Endothelial cell of umbilical vein (primary cell): ENCODE results near the gene GHITM.

ENCODE experiments used
- CTCF ChIP-seq, 2 donors: IDR thresholded peaks; 1 replicate in 1 of 2; 2 replicates in 1 of 2; pipeline ENCODE4 v1.5.1; 2011; ENCODE audit warnings: low read length in 2 of 2, mild to moderate bottlenecking in 2 of 2, moderate library complexity in 2 of 2, control low read depth in 1 of 2, inconsistent platforms in 1 of 2, low read depth in 1 of 2; ENCODE audit not compliant: insufficient read depth in 1 of 2; ENCODE audit errors: extremely low read depth in 1 of 2
- EZH2 ChIP-seq: IDR thresholded peaks from 2 replicates; pipeline ENCODE4 v1.6.1; 2012; ENCODE audit warnings: borderline replicate concordance, low read depth, mild to moderate bottlenecking, moderate library complexity, low read length, inconsistent platforms; ENCODE audit not compliant: severe bottlenecking
- MAX ChIP-seq: IDR thresholded peaks from 2 replicates; pipeline ENCODE4 v1.6.1; 2011; ENCODE audit not compliant: insufficient read depth, insufficient read length

GRCh38 chr10:84176836-84177474 is 37.6 kb downstream of the GHITM start:
- no peak for TF ChIP-seq EZH2
- no peak for TF ChIP-seq CTCF (IDR thresholded peaks at IDR 0.05; ENCODE audit: extremely low read depth in 1 of 2, insufficient read depth in 1 of 2, low read depth in 1 of 2, low read length in 2 of 2)
- TF ChIP-seq MAX = no peak
